ENCODE results near the gene DCC. TPM values are rescaled to one million over a fixed set of nuclear protein-coding genes. Genes with fewer than 3 reads are reported as not detected.

DCC gene
- total and polyA plus RNA-seq, 2 of the 8 experiments (the other 6 are each of a cell fraction or from before 2014, with no cell fraction given): 0.14 to 1.4 TPM

- Histone ChIP-seq H3K23me2 (ENCODE audit: low read depth, low read length) (no peaks in the 10 kb centered on the region), H3K79me1 (ENCODE audit: low read depth, low read length) (no peaks in the 10 kb centered on the region), H4K91ac (replicated peaks; ENCODE audit: insufficient read length, low read length) (no peak overlapping the region), H3K14ac (ENCODE audit: insufficient read length) (no peak overlapping the region), H3K9me3 (ENCODE audit: insufficient read depth in 2 of 2, low read depth in 1 of 2, low read length in 1 of 2) (no peaks in the 10 kb centered on the region), H3K4me3 (ENCODE audit: extremely low read depth in 1 of 4, insufficient read depth in 2 of 4, low read depth in 3 of 4, low read length in 4 of 4) (no peak overlapping the region), H2AK5ac (ENCODE audit: low read depth, low read length) (no peak overlapping the region), H2BK15ac (ENCODE audit: low read length) (no peak overlapping the region), H2AFZ (ENCODE audit: low read length) (no peak overlapping the region), H2BK12ac (ENCODE audit: low read depth, low read length) (no peak overlapping the region), H4K5ac (ENCODE audit: insufficient read length, low read depth, low read length) (no peak overlapping the region), H3K36me3 (ENCODE audit: control insufficient read depth in 2 of 4, insufficient read depth in 4 of 4, low read length in 3 of 4) (no peaks in the 10 kb centered on the region), H3K56ac (replicated peaks; ENCODE audit: insufficient read length, low read depth, low read length) (no peak overlapping the region), H3K4ac (replicated peaks; ENCODE audit: insufficient read length, low read depth, low read length) (no peak overlapping the region), H3K18ac (ENCODE audit: extremely low read depth, low read length) (no peak overlapping the region), H3K9ac (replicated peaks in 1 of 4; ENCODE audit: extremely low read depth in 1 of 4, low read depth in 3 of 4, low read length in 3 of 4) (no peak overlapping the region), H4K8ac (ENCODE audit: extremely low read depth, insufficient read depth, low read length) (no peak overlapping the region), H2BK20ac (ENCODE audit: low read length) (no peak overlapping the region), H3K23ac (ENCODE audit: insufficient read length) (no peak overlapping the region), H3K27ac (ENCODE audit: low read depth, low read length) (no peak overlapping the region), H3K79me2 (ENCODE audit: control insufficient read depth in 1 of 2, insufficient read depth in 2 of 2, low read length in 2 of 2) (no peaks in the 10 kb centered on the region), H2BK5ac (ENCODE audit: low read depth, low read length) (no peak overlapping the region), H2BK120ac (replicated peaks; ENCODE audit: low read depth, low read length) (no peak overlapping the region), H3K4me2 (ENCODE audit: insufficient read depth in 1 of 2, low read depth in 2 of 2, low read length in 2 of 2) (no peak overlapping the region), H3K27me3 (replicated peaks in 1 of 4; ENCODE audit: control insufficient read depth in 3 of 4, extremely low read depth in 1 of 4, insufficient read depth in 3 of 4, low read length in 3 of 4) (no peaks in the 10 kb centered on the region), H3K4me1 (replicated peaks in 1 of 4; ENCODE audit: control insufficient read depth in 3 of 4, insufficient read depth in 4 of 4, low read length in 3 of 4) (peaks cover 0 to 9% (median 0%) of the 10 kb centered on the region in 4 experiments; a peak in 2 of 7 replicates), H4K20me1 (replicated peaks in 1 of 2; ENCODE audit: control insufficient read depth in 1 of 2, insufficient read depth in 2 of 2, low read length in 2 of 2) (no peaks in the 10 kb centered on the region)
- DNase-seq (ENCODE audit: low read depth in 1 of 2, low spot score in 2 of 2): no peak
- CTCF ChIA-PET (ENCODE audit: partially characterized antibody): no interaction called here
- 91% methylated on average over 2 of the region's 2 CpGs; no CpG with 5 or more reads in 1 of the 2 experiments for WGBS, 2 experiments (ENCODE audit: extremely low coverage in 1 of 2, insufficient coverage in 1 of 2, insufficient read length in 1 of 2, insufficient replicate concordance in 2 of 2, low coverage in 1 of 2, low lambda C conversion rate in 2 of 2, missing lambda C conversion rate in 1 of 2)
- FAIRE-seq: peak; percentile 24
- POLR2A ChIA-PET (ENCODE audit: partially characterized antibody): no interaction called here
- no peak for TF ChIP-seq KDM4A (IDR thresholded peaks at IDR 0.05; ENCODE audit: low read depth, low read length, severe bottlenecking)
- no peak for TF ChIP-seq KDM5A (IDR thresholded peaks at IDR 0.05; ENCODE audit: low read length)
- no peak for TF ChIP-seq SP2 (IDR thresholded peaks at IDR 0.05; ENCODE audit: low read length)
- TF ChIP-seq EZH2 (IDR thresholded peaks at IDR 0.05; ENCODE audit: low read depth, low read length, severe bottlenecking): no peak
- TF ChIP-seq CREB1 (IDR thresholded peaks at IDR 0.05): no peak
- no peak for TF ChIP-seq JUN (IDR thresholded peaks at IDR 0.05; ENCODE audit: low read depth, low read length)
- TF ChIP-seq PHF8 (conservative IDR thresholded peaks at IDR 0.05; ENCODE audit: low read depth, low read length): no peak
- no peak for TF ChIP-seq KDM1A (IDR thresholded peaks at IDR 0.05; ENCODE audit: borderline replicate concordance, low read length)
- TF ChIP-seq CTCF (IDR thresholded peaks at IDR 0.05; ENCODE audit: control extremely low read depth in 1 of 3, insufficient read depth in 1 of 3, low read depth in 1 of 3, low read length in 3 of 3): no peak
- no peak for TF ChIP-seq TCF12 (IDR thresholded peaks at IDR 0.05; ENCODE audit: low read depth, low read length)
- TF ChIP-seq MAX (IDR thresholded peaks at IDR 0.05): no peak
- no peak for TF ChIP-seq GABPA (IDR thresholded peaks at IDR 0.05; ENCODE audit: borderline replicate concordance, insufficient read depth, low read length)
Observed at GRCh38 chr18:52310651-52311050, 29.3 kb upstream of the DCC start.

Data from H1 (cell line).